GM19455 (cell line): ENCODE data around the gene TRIM28.
"Not testable (repeated sequence)": the region's sequence is repeated elsewhere in the genome, so short reads cannot be mapped to it uniquely, and the experiment has no call there.

Experiments used
- ATAC-seq: cut with Tn5 transposase; IDR thresholded peaks from one replicate; pipeline ENCODE4 v1.9.1; 2021; ENCODE audit not compliant: unreplicated experiment

TRIM28 gene

GRCh38 chr19:58573658-58574164 lies 29.8 kb downstream of the TRIM28 start:
- no peak for ATAC-seq

- peak; percentile 37 for ATAC-seq
Measured at GRCh38 chr19:58575183-58576041, 31.5 kb downstream of the TRIM28 start.

GRCh38 chr19:58577581-58577980 lies 33.7 kb downstream of the TRIM28 start:
- ATAC-seq: not testable (repeated sequence)

- no peak for ATAC-seq
Measured at GRCh38 chr19:58578012-58578925, 34.4 kb downstream of the TRIM28 start.

- ATAC-seq: no peak
Measured at GRCh38 chr19:58579473-58580142, 35.7 kb downstream of the TRIM28 start.

GRCh38 chr19:58581227-58582141 lies 37.6 kb downstream of the TRIM28 start:
- ATAC-seq: no peak

- no peak for ATAC-seq
Measured at GRCh38 chr19:58582985-58583384, 39.1 kb downstream of the TRIM28 start.

GRCh38 chr19:58584498-58585441 lies 40.9 kb downstream of the TRIM28 start:
- ATAC-seq: no peak

- no peak for ATAC-seq
Measured at GRCh38 chr19:58585442-58586132, 41.7 kb downstream of the TRIM28 start.

- no peak for ATAC-seq
Measured at GRCh38 chr19:58586133-58586765, 42.4 kb downstream of the TRIM28 start.
